ENCODE data around the gene ZNF236.

ZNF236 gene

GRCh38 chr18:76992226-76993084 is 170.1 kb downstream of the ZNF236 start:
- DNase-seq, result no peak

DNA sequence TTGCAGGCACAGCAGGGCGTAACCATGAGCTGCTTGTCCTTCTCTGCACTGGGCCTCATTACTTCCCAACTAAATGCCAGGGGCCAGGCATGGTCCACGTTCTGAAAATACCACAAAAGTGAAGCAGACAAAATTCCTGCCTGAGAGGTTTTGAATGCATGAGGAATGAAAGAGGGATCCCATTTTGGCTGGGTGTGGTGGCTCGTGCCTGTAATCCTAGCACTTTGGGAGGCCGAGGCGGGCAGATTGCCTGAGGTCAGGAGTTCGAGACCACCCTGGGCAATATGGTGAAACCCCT is 170.7 kb downstream of the ZNF236 start:
- DNase-seq, result no peak

DNA sequence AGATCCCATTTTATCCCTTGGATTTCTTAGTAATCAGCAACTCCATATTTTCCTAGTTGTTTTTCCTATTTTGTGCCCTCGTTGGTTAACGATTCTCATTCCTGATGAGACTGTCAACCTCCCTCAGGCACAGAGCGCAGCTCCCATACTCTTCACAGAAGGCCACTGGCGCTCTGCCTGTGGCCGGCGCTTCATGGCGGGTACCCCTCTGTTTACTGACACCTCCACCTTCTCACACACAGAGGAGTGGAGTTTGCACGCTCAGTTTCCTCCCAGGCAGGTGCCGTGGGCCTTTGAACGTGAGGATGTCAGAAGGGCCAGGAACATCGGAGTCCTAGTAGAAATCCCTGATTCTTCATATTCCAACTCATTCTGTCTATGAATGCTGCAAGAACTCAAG is 171.2 kb downstream of the ZNF236 start:
- no peak for DNase-seq

- DNase-seq, result no peak
Measured at GRCh38 chr18:76994086-76994654, 171.8 kb downstream of the ZNF236 start.

- DNase-seq, result no peak
Measured at GRCh38 chr18:76995896-76996295, 173.5 kb downstream of the ZNF236 start.

DNA sequence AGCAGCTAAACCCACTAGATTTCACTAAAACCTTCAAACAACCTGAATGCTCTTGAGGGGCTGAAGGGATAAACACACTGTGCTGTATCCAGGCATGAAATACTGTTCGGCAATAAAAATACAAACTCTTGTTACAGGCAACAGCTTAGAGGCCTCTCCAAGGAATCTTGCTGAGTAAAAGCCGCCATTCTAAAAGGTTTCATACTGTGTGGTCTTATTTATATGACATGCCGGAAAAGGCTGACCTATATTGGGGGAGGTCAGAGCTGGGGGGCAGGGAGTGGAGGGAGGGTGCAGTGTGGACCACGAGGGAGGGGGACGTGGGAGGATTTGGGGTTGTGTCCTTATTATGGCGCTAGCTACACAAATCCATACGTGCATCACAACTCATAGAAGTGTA is 174.1 kb downstream of the ZNF236 start:
- no peak for DNase-seq

GRCh38 chr18:76997951-76998808 is 175.8 kb downstream of the ZNF236 start:
- DNase-seq, result no peak

DNA sequence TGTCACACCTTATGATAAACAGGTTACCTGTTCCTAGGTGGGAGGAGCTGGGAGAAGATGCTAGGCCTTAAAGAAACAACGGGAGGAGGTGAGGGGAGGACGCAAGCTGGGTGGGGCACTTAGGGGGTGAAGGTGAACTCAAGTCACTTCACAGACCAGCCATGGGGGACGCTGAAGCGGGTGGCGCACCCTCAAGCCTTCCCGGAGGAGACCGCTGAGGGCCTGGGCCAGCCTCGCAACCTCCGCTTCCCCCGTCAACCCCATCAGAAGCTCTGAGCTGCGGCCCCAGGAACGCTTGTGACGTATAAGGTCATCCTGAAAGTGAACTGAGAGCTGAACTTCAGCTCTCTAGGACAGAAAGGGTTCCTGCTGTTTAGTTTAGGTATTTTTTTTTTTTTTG is 176.7 kb downstream of the ZNF236 start:
- DNase-seq, result no peak

DNA sequence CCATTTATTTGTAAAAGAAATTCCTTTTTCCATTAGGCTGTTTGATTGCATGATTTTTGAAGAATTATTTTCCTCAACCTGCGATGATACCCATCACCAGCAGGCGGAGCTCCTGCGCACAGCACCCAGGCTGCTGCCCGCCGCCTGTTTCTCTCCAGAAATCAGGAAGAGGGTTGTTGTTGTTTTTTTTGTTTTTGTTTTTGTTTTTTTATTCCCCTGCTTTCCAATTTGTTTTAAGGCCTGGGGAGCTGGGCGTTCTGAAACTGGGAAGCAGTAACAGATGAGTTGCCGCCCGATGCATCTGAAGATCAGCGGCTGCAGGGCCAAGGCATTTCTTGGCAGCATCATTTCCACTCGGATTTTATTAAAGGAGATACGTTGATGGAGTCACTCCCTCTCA is 178.2 kb downstream of the ZNF236 start:
- peak; percentile 39 to 82 for DNase-seq

DNA sequence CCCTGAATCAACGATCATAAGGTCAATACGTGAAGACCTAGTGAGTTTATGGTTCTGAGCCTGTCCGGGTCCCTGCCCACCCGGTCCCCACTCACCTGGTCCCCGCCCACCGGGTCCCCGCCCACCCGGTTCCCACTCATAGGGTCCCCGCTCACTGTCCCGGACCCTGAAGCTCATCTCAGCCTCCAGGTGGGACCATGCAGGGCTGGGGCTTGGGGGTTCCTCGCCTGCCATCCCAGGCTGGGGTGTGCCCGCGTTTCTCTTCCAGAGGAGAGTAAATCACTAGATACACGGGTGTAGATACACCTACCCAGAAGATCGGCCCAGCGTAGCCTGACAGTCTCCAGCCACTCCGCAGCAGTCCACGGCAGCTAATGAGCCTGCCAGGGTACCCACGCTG is 178.7 kb downstream of the ZNF236 start:
- no peak for DNase-seq

DNA sequence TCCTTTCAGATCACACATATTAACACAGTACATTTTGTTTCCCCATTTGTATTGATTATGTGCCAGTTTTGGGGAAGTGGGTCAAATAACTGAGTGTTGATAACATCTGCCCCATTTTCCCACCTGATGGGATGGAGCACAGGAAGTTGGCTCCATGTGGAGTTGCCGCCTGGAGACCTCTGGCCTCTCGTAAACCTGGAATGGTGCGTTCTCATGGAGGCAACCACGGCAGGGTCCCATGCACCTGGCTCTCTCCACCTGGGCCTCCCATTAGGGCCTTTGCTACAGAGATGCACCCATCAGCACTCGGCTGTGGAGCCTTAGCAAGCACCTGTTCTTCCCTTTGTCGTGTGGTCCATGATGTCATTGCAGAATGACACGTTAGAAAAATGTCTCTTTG is 179.6 kb downstream of the ZNF236 start:
- no peak for DNase-seq

DNA sequence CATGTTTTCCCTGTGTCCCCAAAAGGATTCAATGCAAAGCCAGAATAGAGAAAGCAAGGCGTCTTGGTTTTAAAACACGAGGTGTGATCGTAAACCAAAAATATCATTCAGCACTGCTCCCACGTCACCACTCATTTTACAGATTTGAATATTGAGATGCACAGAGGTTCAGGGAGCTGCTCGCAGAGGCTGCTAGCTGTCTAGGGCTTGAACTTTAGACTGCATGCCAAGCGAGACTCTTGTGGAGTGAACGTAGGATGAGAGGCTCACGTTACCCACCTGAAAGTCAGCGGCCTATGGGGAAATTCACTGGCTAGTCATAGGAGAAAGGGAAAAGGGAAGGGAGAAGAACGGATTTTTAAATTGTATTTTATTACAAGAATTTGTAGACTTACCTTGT is 180.1 kb downstream of the ZNF236 start:
- no peak for DNase-seq

DNA sequence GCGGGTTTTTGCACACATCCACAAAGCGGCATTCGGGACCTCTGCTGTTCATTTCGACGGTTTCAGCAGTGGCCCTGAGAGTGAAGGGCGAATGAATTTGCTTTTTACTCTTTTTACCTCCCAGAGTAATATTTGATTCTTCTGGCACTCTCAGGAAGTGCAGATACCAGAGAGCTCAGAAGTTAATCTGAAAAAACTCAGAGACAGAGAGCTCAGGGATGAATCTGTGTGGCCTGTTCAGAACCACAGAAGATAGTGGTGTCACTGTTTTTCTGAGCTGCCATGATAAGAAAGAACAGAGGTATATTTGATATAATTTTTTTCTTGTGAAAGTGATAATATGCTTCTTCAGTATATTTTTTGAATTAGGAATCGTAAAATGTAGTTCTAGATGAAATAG is 181.0 kb downstream of the ZNF236 start:
- DNase-seq, result no peak

DNA sequence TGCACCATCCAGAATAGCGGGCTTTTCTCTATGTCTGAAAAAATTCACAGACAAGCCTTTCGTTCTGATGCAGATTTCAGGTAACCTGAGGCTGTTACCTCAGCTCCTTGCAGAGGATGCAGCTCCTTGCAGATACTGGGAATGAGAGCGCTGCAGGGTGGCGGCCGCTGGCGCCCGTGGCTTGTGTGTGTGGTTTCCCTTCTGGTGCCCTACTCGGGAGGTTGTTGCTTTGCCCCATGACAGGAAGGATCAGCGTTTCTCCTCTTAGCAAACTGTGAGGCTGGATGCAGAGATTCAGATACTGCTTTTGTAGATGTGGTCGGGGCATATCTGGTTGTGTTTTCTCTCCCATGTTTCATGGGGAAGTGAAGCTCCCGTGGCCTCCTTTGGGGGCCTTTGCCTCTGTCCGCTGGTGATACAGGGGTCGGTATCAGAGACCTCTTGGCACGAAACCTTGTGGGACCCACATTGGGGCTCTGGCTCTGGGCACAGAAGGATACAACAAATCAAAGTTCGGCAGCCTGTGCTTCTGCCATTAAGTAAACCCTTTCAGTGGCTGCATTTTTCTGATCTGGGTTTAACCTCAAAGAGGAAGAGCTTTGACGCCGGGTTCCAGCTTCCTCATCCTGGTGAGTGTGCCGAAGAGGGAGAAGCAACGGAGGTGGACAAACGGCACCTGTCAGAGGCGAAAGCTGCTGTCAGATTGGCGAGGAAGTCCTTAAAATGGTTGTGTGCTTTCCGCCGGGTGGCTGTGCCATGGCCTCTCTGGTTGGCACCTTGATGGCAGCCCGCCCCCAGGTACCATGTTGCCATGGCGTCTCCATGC is 182.4 kb downstream of the ZNF236 start:
- DNase-seq, result peak; percentile 48 to 58

DNA sequence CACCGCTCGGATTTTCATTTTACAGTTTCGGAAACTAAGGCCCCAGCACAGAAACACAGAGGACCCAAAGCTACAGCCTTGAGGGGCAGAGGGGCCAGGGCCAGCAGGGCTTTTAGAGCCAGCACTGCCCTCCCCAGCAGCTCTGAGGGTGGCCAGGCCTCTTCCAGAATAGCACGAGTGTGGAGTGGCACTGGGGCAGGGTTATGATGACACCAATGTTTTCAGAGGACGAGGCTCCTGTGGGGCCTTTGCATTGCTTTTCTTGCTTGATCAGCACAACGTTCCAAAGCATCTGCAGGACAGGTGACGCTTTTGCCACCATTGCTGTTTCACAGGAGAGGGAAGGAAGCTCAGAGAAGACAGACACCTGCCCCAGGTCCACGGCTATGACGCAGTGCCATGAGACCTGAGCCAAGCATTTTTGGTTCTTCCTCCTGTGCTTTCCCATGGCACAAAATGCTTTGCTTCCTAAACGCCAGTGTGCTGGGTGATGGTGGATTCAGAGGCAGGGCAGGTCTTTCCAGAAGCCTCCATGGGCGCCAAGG is 183.4 kb downstream of the ZNF236 start:
- DNase-seq, result no peak

GRCh38 chr18:77006305-77007175 is 184.2 kb downstream of the ZNF236 start:
- peak; percentile 23 to 37 for DNase-seq

GRCh38 chr18:77007251-77007650 is 184.9 kb downstream of the ZNF236 start:
- DNase-seq, result no peak

DNA sequence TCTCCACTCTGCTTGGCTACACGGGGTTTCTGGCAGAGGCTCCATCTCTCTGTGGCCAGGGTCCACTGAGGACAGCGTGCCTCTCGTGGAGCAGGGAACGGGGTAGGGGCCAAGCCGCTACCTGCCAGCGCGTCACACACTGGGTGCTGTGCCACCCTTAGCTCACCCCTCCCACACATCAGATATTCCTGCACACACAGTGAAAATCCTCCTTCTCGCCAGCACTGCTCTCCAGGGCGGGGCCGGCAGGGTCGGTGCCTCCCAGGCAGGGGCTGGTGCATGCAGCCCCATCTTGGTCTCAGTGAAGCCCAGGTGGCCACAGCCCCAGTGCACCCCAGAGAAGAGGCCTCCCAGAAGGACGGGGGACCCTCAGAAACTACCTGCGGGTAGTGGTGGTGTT is 185.6 kb downstream of the ZNF236 start:
- DNase-seq, result no peak

DNA sequence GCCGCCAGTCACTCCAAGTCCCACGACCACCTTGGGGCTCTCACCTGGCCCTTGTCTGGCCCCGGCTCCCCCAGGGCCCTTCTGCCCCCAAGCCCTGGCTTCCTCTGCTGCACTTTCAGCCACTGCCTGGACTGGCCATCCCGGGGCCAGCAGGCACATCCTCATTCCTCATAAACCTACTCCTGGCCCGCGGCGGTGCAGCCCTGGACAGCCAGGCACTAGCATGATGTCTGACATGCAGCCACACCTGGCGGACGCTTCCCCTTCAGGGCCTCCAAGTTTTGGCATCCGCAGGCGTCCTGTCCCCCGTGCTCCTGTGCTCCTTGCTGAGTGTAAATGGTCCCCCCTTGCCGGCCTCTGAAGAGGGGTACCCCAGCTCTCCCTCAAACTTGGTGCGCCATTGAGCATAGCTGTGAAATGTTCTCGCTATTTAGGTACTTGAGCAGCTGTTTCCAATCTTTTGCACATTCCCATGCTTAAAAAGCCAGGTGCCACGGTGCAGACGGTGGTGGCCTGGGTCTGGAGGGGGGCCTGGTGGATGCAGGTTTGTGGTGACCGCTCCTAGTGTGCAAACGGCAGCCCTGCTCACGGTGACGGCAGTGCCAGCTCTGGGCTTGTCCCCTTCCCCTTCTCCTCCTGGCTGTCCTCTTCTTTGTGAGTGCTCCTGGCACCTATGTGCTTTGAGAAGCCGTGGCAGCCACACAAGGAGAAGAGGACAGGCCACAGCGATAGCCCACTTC is 186.4 kb downstream of the ZNF236 start:
- no peak for DNase-seq

- DNase-seq, result no peak
Measured at GRCh38 chr18:77009675-77010074, 187.3 kb downstream of the ZNF236 start.

DNA sequence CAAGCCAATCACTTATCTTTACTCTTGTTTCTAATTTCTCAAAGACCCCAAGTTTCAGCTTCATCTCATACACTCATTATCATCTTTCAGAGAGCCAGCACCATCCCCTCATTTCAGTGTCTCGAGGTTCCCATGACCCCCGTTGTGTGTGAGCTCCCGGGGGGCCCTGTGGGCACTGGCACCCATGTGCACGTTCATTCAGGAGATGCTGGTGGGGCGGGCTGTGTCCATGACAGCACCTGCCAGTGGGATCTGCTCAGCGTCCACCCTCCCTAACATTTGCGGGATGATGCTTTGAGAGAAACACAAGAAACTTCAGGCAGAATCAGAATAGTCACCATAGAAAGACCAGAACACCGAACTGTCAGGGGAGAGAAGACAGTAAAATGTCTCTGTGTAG is 189.8 kb downstream of the ZNF236 start:
- no peak for DNase-seq
